Endothelial cell of umbilical vein (primary cell): Measurements from ENCODE around the gene BUB1B. TPM values are rescaled to one million over a fixed set of nuclear protein-coding genes. Genes with fewer than 3 reads are reported as not detected.

ENCODE experiments used
- BruUV-seq: library from RNA; stranded (reverse); fragments of 400-500 nt; replicated peaks from 2 replicates; lab custom pipeline; 2021; lab: Mats Ljungman, UMichigan
- CTCF ChIA-PET: fragments of 300-600, 350-600 bp; sonication (Branson Sonifier 250); formaldehyde crosslinking; loops from one replicate; lab custom pipeline; 2021; ENCODE audit warnings: antibody characterized with exemption, inconsistent platforms; lab: Charles Lee
- POLR2A ChIA-PET: fragments of 300-600, 350-600 bp; sonication (Branson Sonifier 250); formaldehyde crosslinking; loops from one replicate; lab custom pipeline; 2021; ENCODE audit warnings: antibody characterized with exemption, inconsistent platforms; lab: Charles Lee
- DNase-seq: peaks from one replicate; pipeline ENCODE4 v3.0.0-alpha.2; 2011; ENCODE audit warnings: low read depth, low spot score
- FAIRE-seq: peaks from 2 replicates; lab custom pipeline; 2011; peaks lifted over from hg19 to GRCh38; lab: Jason Lieb, UNC
- H2AFZ ChIP-seq: 2 replicates; pipeline ENCODE4 v1.6.0; 2012; ENCODE audit warnings: low read depth, low read length, control low read depth, inconsistent platforms
- H3K27ac ChIP-seq: 2 replicates; pipeline ENCODE4 v1.5.1; 2011; ENCODE audit warnings: low read depth, mild to moderate bottlenecking, control low read depth, low read length, moderate library complexity; ENCODE audit not compliant: insufficient read depth
- H3K27me3 ChIP-seq, 2 experiments: 2 replicates each; pipeline versions ENCODE4 v1.6.0 to v1.6.1; 2011; ENCODE audit warnings: low read length in 2 of 2, mixed read lengths in 1 of 2; ENCODE audit not compliant: control insufficient read depth in 2 of 2, insufficient read depth in 2 of 2
- H3K36me3 ChIP-seq, 2 experiments: 2 replicates in 1 of 2; 3 replicates in 1 of 2; pipeline ENCODE4 v1.5.1; 2011; ENCODE audit warnings: low read length in 2 of 2, mild to moderate bottlenecking in 1 of 2, moderate library complexity in 1 of 2; ENCODE audit not compliant: control insufficient read depth in 2 of 2, insufficient read depth in 2 of 2; ENCODE audit errors: extremely low read depth in 1 of 2
- H3K4me1 ChIP-seq: 3 replicates; pipeline ENCODE4 v1.5.1; 2011; ENCODE audit warnings: mild to moderate bottlenecking, low read length; ENCODE audit not compliant: control insufficient read depth, insufficient read depth; ENCODE audit errors: extremely low read depth
- H3K4me2 ChIP-seq: 2 replicates; pipeline ENCODE4 v1.6.1; 2011; ENCODE audit warnings: low read length, control low read depth, mixed read lengths; ENCODE audit not compliant: insufficient read depth
- H3K4me3 ChIP-seq, 3 experiments: fragments of 200-600 bp in 1 of 3; sonication (generic), shearing (Covaris generic) in 1 of 3; replicated peaks in 1 of 3; 2 replicates each; pipeline ENCODE4 v1.5.1; 2011 to 2016; ENCODE audit warnings: control low read depth in 3 of 3, low read length in 3 of 3, mild to moderate bottlenecking in 2 of 3, inconsistent platforms in 1 of 3, low read depth in 1 of 3, moderate library complexity in 1 of 3; ENCODE audit not compliant: insufficient read depth in 1 of 3
- H3K79me2 ChIP-seq: 2 replicates; pipeline ENCODE4 v1.6.0; 2012; ENCODE audit warnings: low read length, inconsistent platforms; ENCODE audit not compliant: control insufficient read depth, insufficient read depth
- H3K9ac ChIP-seq: replicated peaks from 2 replicates; pipeline ENCODE3; 2011; ENCODE audit warnings: low read length, control low read depth; ENCODE audit not compliant: insufficient read depth; ENCODE audit errors: extremely low read depth
- H3K9me1 ChIP-seq: replicated peaks from 3 replicates; pipeline ENCODE4 v1.6.0; 2011; ENCODE audit warnings: mild to moderate bottlenecking, low read length; ENCODE audit not compliant: control insufficient read depth, insufficient read depth; ENCODE audit errors: extremely low read depth
- H3K9me3 ChIP-seq: replicated peaks from 2 replicates; pipeline ENCODE4 v1.5.1; 2012; ENCODE audit warnings: low read length, inconsistent platforms; ENCODE audit not compliant: control insufficient read depth, insufficient read depth
- H4K20me1 ChIP-seq: replicated peaks from 2 replicates; pipeline ENCODE3; 2011; ENCODE audit warnings: mild to moderate bottlenecking, low read length; ENCODE audit not compliant: control insufficient read depth, insufficient read depth; ENCODE audit errors: extremely low read depth
- CTCF ChIP-seq, 2 donors: IDR thresholded peaks; 1 replicate in 1 of 2; 2 replicates in 1 of 2; pipeline ENCODE4 v1.5.1; 2011; ENCODE audit warnings: low read length in 2 of 2, mild to moderate bottlenecking in 2 of 2, moderate library complexity in 2 of 2, control low read depth in 1 of 2, inconsistent platforms in 1 of 2, low read depth in 1 of 2; ENCODE audit not compliant: insufficient read depth in 1 of 2; ENCODE audit errors: extremely low read depth in 1 of 2
- EZH2 ChIP-seq: IDR thresholded peaks from 2 replicates; pipeline ENCODE4 v1.6.1; 2012; ENCODE audit warnings: borderline replicate concordance, low read depth, mild to moderate bottlenecking, moderate library complexity, low read length, inconsistent platforms; ENCODE audit not compliant: severe bottlenecking
- FOS ChIP-seq: IDR thresholded peaks from 2 replicates; pipeline ENCODE4 v1.6.1; 2011; ENCODE audit warnings: mild to moderate bottlenecking, low read length, moderate library complexity, borderline replicate concordance; ENCODE audit not compliant: insufficient read depth
- GATA2 ChIP-seq: IDR thresholded peaks from 2 replicates; pipeline ENCODE4 v1.7.0; 2011; ENCODE audit warnings: low read depth, mild to moderate bottlenecking, moderate library complexity, mixed read lengths, low read length; ENCODE audit not compliant: insufficient read length, insufficient read depth
- JUN ChIP-seq: IDR thresholded peaks from 2 replicates; pipeline ENCODE4 v1.6.1; 2011; ENCODE audit warnings: borderline replicate concordance, low read depth; ENCODE audit not compliant: insufficient read length, insufficient read depth
- MAX ChIP-seq: IDR thresholded peaks from 2 replicates; pipeline ENCODE4 v1.6.1; 2011; ENCODE audit not compliant: insufficient read depth, insufficient read length
- MYC ChIP-seq: IDR thresholded peaks from one replicate; pipeline ENCODE4 v1.6.1; 2011; ENCODE audit warnings: mild to moderate bottlenecking, low read depth, low read length
- POLR2A ChIP-seq: IDR thresholded peaks from 2 replicates; pipeline ENCODE4 v1.6.1; 2012; ENCODE audit warnings: low read depth, mild to moderate bottlenecking, control low read depth, low read length
- POLR2AphosphoS5 ChIP-seq: IDR thresholded peaks from 2 replicates; pipeline ENCODE4 v1.6.1; 2012; ENCODE audit warnings: low read depth, mild to moderate bottlenecking, control low read depth, low read length, moderate library complexity; ENCODE audit not compliant: insufficient read depth
- dilution Hi-C: fragments of 300-500 bp; cut with MboI; formaldehyde crosslinking; loops from one replicate; pipeline ENCODE4 v1.15.0; 2019; ENCODE audit warnings: low sequenced_read_pairs; ENCODE audit not compliant: extremely low pct_ligation_motif_present
- intact Hi-C: fragments of 100-400 bp; cut with micrococcal nuclease; formaldehyde crosslinking; loops from one replicate; pipeline ENCODE4 v1.10.0; 2022
- polyA plus RNA-seq, 4 experiments: library from polyadenylated mRNA; depleted of rRNA in 3 of 4; stranded (reverse) in 3 of 4; unstranded in 1 of 4; fragments of >200 nt; gene quantifications; 2 replicates each; pipeline versions ENCODE4 v1.2.1 to v1.2.3, GENCODE V29; 2011 to 2012; ENCODE audit warnings: missing spikeins in 1 of 4
- total RNA-seq: library from RNA; stranded (reverse); gene quantifications from 2 replicates; pipeline ENCODE4 v1.2.3, GENCODE V29; 2021

The BUB1B gene
- total and polyA plus RNA-seq, 2 donors (not counting 3 experiments of a cell fraction or from before 2014, with no cell fraction given), result 12.2 to 69.8 TPM

DNA sequence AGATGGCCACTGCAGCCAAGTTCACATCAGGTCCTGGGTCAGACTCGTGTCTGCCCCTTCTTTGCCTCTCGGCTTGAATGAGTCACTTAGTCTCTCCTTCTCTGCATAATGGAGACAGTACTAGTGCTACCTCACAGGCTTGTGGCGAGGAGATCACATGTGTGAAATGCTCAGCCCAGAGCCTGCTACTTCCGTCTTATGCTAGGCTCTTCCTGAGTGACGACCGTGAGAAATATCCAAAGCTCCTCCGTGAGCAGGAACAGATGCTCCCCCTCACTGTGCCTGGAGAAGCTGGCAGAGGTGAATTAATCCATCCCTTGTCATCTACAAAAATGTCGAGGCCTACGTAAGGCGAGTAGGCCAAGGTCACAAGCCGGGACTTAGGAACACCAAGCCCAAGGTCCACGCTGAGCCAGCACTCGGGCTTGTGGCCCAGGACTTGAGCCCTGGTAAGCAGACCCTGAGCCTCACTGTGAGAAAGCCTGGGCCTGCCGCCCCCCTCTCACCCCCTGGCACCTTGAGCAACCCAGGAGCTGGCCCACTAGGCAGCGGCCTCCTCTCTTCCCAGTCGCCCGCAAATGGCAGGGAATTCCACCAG, 95.9 kb downstream of the BUB1B start:
- H3K9ac ChIP-seq, result no peak overlapping the region
- POLR2A ChIA-PET, result no interaction called here
- TF ChIP-seq MYC, result no peak
- TF ChIP-seq FOS, result no peak
- TF ChIP-seq GATA2, result no peak
- TF ChIP-seq CTCF (IDR thresholded peaks at IDR 0.05; ENCODE audit: extremely low read depth in 1 of 2, insufficient read depth in 1 of 2, low read depth in 1 of 2, low read length in 2 of 2), result no peak
- no peak for TF ChIP-seq POLR2A
- TF ChIP-seq JUN, result no peak
- TF ChIP-seq EZH2, result no peak
- no peak for TF ChIP-seq POLR2AphosphoS5
- no peak for TF ChIP-seq MAX
- H3K4me2 ChIP-seq, result no peak overlapping the region
- H3K36me3 ChIP-seq, result no peaks in the 10 kb centered on the region
- H2AFZ ChIP-seq, result no peak overlapping the region
- no peak overlapping the region for H3K4me3 ChIP-seq
- peaks cover 11% of the 10 kb centered on the region for H3K4me1 ChIP-seq
- FAIRE-seq (no peak), DNase-seq (no peak)
- CTCF ChIA-PET, result interaction anchor here (1.6 to 3.2 kb wide), 3 partner anchors 10 to 39 kb away, joined by 4 to 14 read pairs (median 6); no protein-coding TSS in a partner anchor
- intact Hi-C loops (no loop called here), dilution Hi-C loops (no loop called here)
- H3K27ac ChIP-seq, result no peak overlapping the region
- H3K27me3 ChIP-seq, result peaks cover 31 to 34% of the 10 kb centered on the region in 2 experiments
- H3K79me2 ChIP-seq, result no peaks in the 10 kb centered on the region
- no peaks in the 10 kb centered on the region for H4K20me1 ChIP-seq
- no peaks in the 10 kb centered on the region for H3K9me1 ChIP-seq
- no peaks in the 10 kb centered on the region for H3K9me3 ChIP-seq
- BruUV-seq, result no TSS peak
